NCI-H774 (cell line): Measurements from ENCODE around the gene INTS2.
A peak's percentile ranks its signal among the peaks of the same experiment; 100 is the strongest.
"Not testable (repeated sequence)": the region's sequence is repeated elsewhere in the genome, so short reads cannot be mapped to it uniquely, and the experiment has no call there.

ENCODE experiments used
- DNase-seq: peaks from one replicate; lab custom pipeline; 2025; lab: John Stamatoyannopoulos, UW

INTS2 gene

GRCh38 chr17:61847659-61848058, 80.1 kb downstream of the INTS2 start:
- DNase-seq, result no peak

GRCh38 chr17:61846761-61847375, 80.9 kb downstream of the INTS2 start:
- DNase-seq, result no peak

- DNase-seq, result no peak
These were observed 81.7 kb downstream of the INTS2 start for GRCh38 chr17:61846088-61846487.

- no peak for DNase-seq
These were observed 84.3 kb downstream of the INTS2 start for GRCh38 chr17:61843435-61843834.

GRCh38 chr17:61842899-61843298, 84.9 kb downstream of the INTS2 start:
- DNase-seq, result no peak

- no peak for DNase-seq
These were observed 88.4 kb downstream of the INTS2 start for GRCh38 chr17:61839300-61839786.

GRCh38 chr17:61837175-61838051, 90.4 kb downstream of the INTS2 start:
- DNase-seq, result peak; percentile 46

- no peak for DNase-seq
These were observed 91.3 kb downstream of the INTS2 start for GRCh38 chr17:61836266-61837174.

- no peak for DNase-seq
These were observed 92.2 kb downstream of the INTS2 start for GRCh38 chr17:61835606-61836005.

GRCh38 chr17:61834610-61835009, 93.2 kb downstream of the INTS2 start:
- DNase-seq, result no peak

GRCh38 chr17:61833536-61834193, 94.1 kb downstream of the INTS2 start:
- no peak for DNase-seq

GRCh38 chr17:61832463-61832862, 95.3 kb downstream of the INTS2 start:
- no peak for DNase-seq

GRCh38 chr17:61831099-61831498, 96.7 kb downstream of the INTS2 start:
- DNase-seq, result no peak

- DNase-seq, result no peak
These were observed 99.1 kb downstream of the INTS2 start for GRCh38 chr17:61828694-61829093.

GRCh38 chr17:61827649-61828395, 100.0 kb downstream of the INTS2 start:
- no peak for DNase-seq

- DNase-seq, result not testable (repeated sequence)
These were observed 100.9 kb downstream of the INTS2 start for GRCh38 chr17:61826866-61827265.

- DNase-seq, result not testable (repeated sequence)
These were observed 101.6 kb downstream of the INTS2 start for GRCh38 chr17:61826198-61826597.

- DNase-seq, result no peak
These were observed 102.2 kb downstream of the INTS2 start for GRCh38 chr17:61825448-61826137.

GRCh38 chr17:61822326-61823285, 105.2 kb downstream of the INTS2 start:
- no peak for DNase-seq
